HG02571 (cell line): Measurements from ENCODE around the gene KHNYN.

ENCODE experiments used
- ATAC-seq: cut with Tn5 transposase; IDR thresholded peaks from one replicate; pipeline ENCODE4 v1.9.1; 2021; ENCODE audit warnings: mild to moderate bottlenecking, moderate library complexity; ENCODE audit not compliant: unreplicated experiment

The KHNYN gene

GRCh38 chr14:24422261-24422660, 7.5 kb upstream of the KHNYN start:
- ATAC-seq = no peak

DNA sequence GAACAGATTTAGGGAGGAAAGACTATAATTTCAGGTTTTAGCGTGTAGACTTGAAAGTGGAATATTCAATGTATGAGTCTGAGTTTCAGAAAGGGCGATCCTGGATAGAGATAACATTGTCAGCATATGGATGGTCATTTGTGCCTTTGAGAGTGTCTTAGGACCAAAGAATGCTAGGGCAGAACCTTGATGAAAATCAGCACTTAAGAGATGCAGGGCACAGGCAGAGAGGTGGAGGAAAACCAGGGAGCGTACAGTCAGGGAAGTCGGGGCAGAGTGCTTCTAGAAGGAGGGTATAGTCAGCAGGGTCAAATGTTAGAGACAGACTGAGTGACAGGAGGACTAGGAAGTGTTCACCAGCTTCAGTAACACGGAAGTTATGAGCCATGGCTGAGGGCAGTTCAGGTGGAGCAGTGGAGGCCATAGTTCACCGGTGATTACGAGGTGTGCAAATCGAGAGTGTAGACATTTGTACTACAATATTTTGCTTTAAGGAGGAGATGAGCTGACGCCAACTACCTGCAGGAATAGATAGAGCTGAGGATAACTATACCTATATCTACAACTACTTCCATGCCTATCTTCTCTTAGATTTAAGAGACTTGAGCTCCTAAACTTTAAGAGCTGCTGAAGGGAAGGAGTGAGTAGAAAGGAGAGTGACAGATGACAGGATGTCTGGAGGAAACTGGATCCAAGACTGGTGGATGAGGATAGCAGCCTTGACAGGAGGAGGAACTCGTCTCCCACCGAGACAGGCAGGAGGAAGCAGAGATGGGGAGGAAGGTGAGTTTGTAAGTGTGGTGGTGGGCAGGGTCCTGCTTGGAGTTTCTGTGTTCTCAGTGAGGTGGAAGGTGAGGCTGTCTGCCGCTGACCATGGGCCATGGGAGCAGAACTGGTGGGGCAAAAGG, 6.8 kb upstream of the KHNYN start:
- no peak for ATAC-seq

- ATAC-seq = no peak
Measured at GRCh38 chr14:24425704-24426103, 4.0 kb upstream of the KHNYN start.

- ATAC-seq = no peak
Measured at GRCh38 chr14:24426150-24426911, 3.4 kb upstream of the KHNYN start.

DNA sequence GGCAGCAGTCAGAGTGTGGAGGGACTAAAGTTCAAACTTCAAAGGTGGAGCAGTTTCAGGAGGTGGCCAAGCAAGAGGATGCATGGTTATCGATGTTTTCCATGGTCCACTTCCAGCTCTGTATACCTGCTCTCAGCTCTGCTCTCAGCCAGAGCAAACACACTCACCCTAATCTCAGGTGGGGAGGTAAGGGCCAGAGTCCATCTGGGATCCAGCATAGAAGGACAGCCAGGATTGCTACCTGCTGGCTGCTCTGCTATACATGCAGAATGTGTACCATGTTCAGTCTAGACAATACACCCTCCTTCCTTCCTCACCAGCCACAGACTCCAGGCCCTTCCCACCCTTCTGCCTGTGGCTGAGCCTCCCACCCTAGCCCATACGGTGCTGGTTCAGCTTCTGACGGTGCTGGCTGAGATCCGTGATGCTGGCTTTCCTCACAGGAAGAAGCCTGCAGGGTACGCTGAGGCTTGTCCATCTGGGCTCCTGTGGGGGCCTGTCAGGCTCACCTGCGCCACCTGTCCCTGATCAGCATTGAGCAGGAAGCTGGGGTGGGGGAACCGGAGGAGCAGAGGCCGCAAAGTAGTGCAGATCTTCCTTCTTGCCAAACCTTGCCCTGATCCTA, 2.7 kb upstream of the KHNYN start:
- ATAC-seq = no peak

DNA sequence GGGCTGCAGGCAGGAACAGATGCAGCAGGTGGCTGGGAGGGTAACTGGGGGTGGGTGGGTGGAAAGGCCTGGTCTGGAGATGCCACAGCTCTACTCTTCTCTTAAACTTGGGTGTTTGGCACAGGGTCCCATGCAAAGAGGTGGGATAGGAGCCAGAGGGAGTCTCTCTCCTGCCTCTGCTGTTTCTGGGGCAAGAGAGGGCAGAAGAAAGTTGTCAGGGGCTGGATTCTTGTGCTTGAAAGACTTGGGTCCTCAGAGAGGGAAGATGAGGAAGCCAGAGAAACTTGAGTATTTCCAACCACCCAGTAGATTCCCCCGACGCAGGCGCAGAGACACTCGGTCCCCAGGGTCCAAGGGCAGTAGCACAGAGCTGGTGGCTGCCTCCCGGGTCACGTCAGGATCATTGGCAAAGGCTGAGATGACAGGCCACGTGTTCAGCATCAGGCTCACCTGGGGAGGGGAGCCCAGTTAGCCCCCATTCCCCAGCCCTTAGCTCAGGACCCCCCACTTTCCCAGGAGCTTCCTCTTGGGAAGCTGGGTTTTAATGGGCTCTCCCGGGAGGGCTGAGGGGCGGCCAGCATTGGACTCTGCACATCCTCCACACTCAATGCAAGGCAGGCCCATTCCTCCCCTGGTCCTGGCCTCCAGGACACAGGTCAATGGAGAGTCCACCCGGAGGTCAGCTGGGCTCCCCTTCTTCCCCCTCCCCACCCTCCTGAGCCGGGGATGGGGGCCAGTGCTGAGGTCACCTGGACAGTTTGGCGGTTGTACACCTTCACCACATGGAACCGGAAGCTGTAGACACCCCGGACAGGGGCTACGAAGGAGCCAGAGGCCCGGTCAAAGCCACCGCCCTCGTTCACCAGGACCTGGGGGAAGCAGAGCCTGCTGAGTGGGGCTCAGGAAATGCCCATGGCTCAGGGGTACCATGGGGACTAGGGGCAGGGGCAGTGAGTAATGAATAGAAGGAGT, 1.9 kb upstream of the KHNYN start:
- ATAC-seq = no peak

DNA sequence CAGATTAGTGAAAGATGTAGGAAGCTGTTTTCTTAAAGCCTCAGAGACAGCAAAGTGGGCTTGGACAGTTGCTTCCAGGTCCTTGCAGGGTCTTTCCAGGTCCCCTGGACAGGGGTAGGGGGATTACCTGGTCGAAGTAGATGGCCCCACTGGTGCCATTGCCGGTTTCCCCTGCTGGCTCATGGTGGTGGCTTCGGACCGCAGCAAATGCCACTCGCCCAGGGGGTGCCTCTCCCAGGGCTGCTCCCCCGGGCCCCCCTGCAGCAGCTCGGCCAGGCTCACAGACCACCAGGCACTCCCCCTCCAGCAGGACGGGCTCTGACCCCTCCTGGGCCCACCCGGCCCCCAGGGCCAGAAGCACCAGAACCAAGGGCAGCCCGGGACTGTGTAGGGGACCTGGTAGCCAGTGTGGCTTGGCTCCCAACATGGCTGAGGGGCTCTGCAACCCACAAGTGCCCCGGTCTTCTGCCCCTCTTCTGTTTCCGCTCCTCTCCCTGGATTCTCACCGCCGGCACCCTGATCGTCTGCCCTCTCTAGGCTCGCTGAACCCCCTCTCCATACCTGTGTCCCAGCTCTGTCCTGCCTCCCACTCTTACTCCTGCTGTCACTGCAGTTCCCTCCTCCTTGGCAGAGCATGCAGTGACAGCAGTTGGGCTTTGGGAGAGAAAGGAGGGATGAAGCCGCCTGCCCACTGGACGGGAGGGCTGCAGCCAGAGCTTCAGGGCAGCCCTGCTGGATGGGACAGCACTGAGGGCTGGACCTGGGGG, 943 bp upstream of the KHNYN start:
- ATAC-seq = no peak

DNA sequence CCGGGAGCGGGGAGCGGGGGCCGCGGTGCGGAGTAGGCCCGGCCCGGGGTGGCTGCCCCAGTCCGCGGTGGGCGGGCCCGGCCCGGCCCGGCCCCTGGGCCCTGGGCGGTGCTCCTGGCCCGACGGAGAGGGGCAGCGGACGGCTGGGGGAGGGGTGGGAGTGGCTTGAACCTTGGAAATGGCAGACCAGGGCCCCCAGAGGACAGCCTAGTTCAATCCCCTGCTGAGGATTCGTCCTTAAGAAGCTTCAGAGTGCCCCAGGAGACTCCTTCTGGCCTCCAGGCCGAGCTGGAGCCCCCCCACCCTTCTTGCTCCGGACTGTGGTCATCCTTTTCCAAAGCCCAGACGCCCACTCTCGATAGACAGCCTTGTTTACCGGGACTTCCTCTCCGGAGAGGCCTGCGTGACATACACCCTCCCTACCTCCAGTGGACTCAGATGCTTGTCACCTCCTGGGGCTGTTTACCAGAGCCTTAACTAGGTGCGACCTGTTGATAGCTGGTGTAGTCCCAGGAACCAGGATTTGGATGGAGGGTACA, 458 bp downstream of the KHNYN start:
- peak; percentile 61 for ATAC-seq

- ATAC-seq = peak; percentile 47
Measured at GRCh38 chr14:24430682-24431568, 1.2 kb downstream of the KHNYN start.

- peak; percentile 40 for ATAC-seq
Measured at GRCh38 chr14:24431569-24432258, 2.0 kb downstream of the KHNYN start.

DNA sequence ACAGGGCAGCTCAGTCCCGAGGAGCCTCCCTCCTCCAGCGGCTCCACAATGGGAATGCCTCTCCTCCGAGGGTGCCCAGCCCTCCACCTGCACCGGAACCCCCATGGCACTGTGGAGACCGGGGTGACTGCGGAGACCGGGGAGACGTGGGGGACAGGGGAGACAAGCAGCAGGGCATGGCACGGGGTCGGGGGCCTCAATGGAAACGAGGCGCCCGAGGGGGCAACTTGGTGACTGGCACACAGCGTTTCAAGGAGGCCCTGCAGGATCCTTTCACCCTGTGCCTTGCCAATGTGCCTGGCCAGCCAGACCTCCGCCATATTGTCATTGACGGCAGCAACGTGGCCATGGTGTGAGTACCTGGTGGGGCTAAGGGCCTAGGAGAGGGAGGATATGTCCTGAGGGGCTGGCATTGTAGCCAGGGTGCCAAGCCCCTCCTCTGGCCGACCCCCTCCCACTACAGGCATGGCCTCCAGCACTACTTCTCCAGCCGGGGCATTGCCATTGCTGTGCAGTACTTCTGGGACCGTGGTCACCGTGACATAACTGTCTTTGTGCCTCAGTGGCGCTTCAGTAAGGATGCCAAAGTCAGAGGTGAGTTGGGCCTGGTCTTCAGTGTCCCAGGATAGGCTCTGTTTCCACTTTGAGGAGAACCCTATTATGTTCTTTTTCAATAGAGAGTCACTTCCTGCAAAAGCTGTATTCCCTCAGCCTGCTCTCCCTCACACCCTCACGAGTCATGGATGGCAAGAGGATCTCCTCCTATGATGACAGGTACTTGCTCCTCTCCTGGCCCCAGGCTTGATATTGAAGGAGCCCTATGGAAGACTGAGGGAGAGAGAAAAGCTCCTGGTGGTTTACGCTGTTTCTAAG, 2.7 kb downstream of the KHNYN start:
- no peak for ATAC-seq

- no peak for ATAC-seq
Measured at GRCh38 chr14:24434036-24434435, 4.3 kb downstream of the KHNYN start.

DNA sequence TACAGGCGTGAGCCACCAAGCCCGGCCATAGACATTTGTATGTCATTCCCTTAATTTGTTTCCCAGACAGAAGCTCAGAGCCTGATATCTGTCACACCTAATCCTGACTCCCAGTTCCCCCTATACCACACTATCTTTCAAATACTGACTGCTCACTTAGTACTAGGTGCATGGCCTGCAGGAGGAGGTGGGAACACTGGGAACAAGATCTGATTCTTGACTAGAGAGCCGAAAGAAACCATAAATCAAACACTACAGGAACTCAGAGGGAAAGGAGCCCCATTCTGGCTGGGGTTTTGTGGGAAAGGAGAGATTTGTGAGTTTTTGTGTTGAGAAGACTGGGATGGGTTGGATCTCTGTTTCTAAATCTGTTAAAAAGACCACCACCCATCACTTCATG, 4.9 kb downstream of the KHNYN start:
- ATAC-seq = no peak

DNA sequence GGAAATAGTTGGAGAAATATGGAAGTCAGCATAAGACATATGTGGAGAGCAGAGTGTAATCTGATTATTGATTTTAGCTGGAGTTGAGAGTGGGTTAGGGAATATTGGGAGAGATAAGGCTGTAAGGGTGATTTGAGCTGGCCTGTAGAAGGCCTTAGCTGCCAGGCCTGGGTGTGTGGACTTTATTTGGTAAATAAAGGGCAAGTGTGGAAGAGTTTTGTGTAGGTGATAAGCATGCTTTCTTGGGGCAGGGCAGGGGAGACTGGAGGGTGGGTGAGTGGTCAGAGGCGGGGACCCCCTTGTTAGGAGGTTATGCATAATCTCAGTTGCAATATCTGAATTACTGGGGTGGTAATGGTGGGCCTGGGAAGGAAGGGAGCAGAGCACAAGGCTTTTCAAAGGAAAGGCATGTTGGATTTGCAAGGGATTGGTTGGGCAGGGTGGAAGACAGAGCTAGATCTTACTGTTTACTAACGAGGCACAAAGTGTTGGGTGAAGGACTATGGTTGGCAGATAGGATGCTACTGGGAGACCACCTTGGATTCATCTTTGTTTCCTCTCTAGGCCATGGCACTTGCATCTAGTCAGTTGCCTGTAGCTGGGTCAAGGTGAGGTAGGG, 5.5 kb downstream of the KHNYN start:
- ATAC-seq = no peak

GRCh38 chr14:24435998-24436354, 6.2 kb downstream of the KHNYN start:
- ATAC-seq = no peak

- ATAC-seq = no peak
Measured at GRCh38 chr14:24436355-24437019, 6.7 kb downstream of the KHNYN start.
